IPS-18a (cell line): ENCODE results near the gene TSR3.
A peak's percentile ranks its signal among the peaks of the same experiment; 100 is the strongest.
"Not testable (repeated sequence)": the region's sequence is repeated elsewhere in the genome, so short reads cannot be mapped to it uniquely, and the experiment has no call there.

Experiments used
- H3K27ac ChIP-seq: one replicate; pipeline ENCODE4 v1.5.1; 2013; ENCODE audit warnings: low read length
- H3K27me3 ChIP-seq: one replicate; pipeline ENCODE4 v1.6.1; 2013; ENCODE audit warnings: mild to moderate bottlenecking, low read length; ENCODE audit not compliant: control insufficient read depth, insufficient read depth
- H3K36me3 ChIP-seq: one replicate; pipeline ENCODE4 v1.6.1; 2013; ENCODE audit warnings: low read depth, low read length; ENCODE audit not compliant: control insufficient read depth
- H3K4me1 ChIP-seq: one replicate; pipeline ENCODE4 v1.6.1; 2013; ENCODE audit warnings: low read depth, low read length; ENCODE audit not compliant: control insufficient read depth
- H3K4me3 ChIP-seq: one replicate; pipeline ENCODE4 v1.5.1; 2013; ENCODE audit warnings: low read length
- H3K9ac ChIP-seq: one replicate; pipeline ENCODE4 v1.6.1; 2013; ENCODE audit warnings: mild to moderate bottlenecking, low read length, moderate library complexity
- H3K9me3 ChIP-seq: one replicate; pipeline ENCODE4 v1.6.1; 2013; ENCODE audit warnings: low read depth, low read length; ENCODE audit not compliant: control insufficient read depth

Gene TSR3

DNA sequence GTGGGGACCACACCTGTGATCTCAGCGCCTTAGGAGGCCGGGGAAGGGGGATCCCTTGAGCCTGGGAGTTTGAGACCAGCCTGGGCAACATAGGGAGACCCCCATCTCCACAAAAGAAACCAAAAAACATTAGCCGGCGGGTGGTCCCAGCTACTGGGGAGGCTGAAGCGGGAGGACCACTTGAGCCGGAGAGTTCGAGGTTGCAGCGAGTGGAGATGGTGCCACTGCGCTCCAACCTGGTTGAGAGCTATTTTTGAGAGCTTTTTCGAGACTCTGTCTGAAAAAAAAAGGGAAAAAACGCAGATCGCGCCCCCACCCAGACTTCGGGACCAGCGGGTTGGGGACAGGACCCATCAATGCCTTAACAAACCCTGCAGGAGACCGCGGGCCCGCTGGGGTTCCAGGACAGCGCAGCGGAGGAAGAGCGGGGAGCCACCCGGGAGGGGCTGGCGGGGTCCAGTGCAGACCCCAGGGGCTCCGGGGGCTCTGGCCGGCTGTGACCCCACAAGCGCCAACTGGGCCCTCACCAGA lies 19.0 kb downstream of the TSR3 start:
- Histone ChIP-seq H3K4me1 (peaks cover 9% of the 10 kb centered on the region), H3K27me3 (peaks cover 56% of the 10 kb centered on the region), H3K4me3 (peak overlapping the region; percentile 54), H3K27ac (no peak overlapping the region), H3K9ac (peak overlapping the region; percentile 73), H3K9me3 (no peaks in the 10 kb centered on the region), H3K36me3 (no peaks in the 10 kb centered on the region)

DNA sequence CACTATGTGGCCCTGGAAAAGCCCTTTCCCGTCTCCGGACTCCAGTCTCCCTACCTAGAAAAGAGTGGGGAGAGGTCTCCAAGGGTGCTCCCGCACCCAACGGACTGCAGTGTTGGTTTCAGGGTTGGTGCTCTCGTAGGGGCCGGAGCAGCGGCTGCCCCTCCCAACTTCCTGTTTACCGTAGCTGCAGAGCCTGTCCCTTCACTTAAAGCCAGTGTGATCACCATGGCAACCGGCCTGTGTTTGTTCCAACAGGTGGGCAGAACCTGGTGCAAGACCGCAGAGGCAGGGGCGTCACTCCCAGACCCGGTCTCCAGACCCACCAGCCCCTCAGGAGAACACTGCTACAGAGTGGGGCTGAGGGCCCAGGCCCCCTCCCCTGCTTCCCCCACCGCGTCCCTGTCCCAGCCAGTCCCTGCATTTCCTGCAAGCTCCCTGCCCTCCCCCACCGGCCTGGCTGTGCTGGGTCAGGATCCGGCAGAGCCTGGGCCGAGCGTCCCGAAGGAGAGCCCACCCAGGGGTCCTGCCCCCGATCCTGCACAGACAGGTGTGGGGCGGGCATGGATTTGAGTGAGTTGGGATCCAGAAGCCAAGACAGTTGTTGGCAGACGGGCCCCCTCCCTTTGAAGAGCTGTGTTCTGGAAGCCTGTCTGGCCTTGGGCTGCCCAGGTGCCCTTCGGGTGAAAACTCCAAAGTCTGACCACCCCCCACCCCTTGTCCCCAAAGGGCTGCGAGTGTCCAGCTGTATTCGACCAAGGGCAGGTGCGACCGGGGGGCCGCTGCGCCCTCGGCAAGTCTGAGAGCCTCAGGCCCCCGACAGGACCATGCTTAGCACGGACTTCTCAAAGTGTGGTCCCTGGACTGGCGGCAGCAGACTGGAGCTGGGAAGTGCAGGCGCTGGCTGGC lies 19.7 kb downstream of the TSR3 start:
- Histone ChIP-seq H3K9me3 (no peaks in the 10 kb centered on the region), H3K36me3 (no peaks in the 10 kb centered on the region), H3K4me1 (peaks cover 9% of the 10 kb centered on the region), H3K9ac (peak overlapping the region; percentile 73), H3K4me3 (peak overlapping the region; percentile 54), H3K27ac (peak overlapping the region; percentile 38), H3K27me3 (peaks cover 56% of the 10 kb centered on the region)

DNA sequence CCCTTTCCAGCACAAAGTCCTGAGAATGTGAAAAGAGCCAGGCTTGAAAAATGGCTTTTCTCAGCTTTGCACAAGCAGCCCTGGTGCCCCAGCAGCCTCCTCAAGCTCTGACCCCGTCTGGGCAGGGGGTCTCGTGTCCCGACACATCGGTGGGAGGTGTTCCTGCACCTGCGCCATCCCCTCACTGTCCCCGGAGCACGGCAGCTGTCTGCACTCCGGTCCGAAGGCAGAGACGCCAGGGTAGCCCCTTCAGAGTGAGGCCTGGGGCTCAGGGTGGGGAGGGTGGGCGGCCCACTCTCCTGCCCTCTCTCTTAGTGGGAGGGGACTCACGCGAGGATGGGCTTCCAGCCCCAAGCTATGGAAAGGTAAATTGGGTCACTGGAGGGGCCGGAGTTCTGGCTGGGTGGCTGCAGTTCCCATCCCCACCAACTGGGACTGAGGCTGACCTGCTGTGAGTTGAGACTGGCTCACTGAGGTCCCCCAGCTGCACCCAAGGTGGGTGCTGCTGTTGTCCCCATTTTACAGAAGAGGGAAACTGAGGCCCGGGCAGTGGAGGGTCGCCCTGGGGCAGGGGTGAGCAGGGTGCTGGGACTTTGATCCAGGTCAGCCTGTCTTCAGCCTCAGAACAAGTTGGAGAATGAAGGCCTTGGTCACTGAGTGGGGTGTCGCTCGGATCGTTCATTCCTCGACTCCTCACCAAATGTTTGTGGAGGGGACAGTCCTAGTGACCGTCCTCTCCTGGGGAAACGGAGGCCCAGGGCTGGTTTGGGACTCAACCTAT lies 20.6 kb downstream of the TSR3 start:
- Histone ChIP-seq H3K36me3 (no peaks in the 10 kb centered on the region), H3K4me3 (peak overlapping the region; percentile 54), H3K27me3 (peaks cover 49% of the 10 kb centered on the region), H3K4me1 (peaks cover 9% of the 10 kb centered on the region), H3K27ac (peak overlapping the region; percentile 38), H3K9ac (peak overlapping the region; percentile 73), H3K9me3 (no peaks in the 10 kb centered on the region)

DNA sequence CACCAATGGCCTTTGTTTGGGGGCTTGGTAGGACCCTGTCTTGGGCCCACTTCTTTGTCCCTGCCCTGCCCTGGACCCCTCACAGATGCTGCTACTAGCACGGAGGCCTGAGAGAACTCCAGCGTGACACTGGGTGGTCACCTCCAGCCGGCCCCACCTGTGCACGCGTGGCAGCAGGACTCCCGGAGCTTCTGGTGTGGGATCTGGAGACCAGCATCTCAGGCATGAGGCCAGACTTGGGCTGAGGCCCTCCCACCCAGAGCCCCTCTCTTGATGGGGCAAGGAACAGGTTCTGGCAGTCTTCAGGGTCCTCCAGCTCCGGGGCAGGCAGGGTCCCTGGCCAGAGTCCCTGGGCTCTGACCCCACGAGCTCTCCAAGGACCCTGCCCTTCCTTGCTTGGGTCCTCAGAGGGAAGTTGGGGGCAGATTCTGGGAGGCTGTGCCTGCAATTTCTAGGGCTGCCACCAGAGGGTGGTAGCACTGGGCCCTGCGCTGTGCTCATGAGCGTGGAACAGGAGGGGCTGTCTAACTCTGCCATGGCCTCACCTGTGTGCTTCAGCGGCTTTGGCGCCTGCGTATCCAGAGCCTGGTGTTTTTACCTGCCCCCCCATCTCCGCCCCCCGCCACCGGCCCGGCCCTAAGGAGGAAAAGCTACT lies 21.3 kb downstream of the TSR3 start:
- no peaks in the 10 kb centered on the region for H3K9me3 ChIP-seq
- H3K36me3 ChIP-seq: no peaks in the 10 kb centered on the region
- peaks cover 9% of the 10 kb centered on the region for H3K4me1 ChIP-seq
- H3K9ac ChIP-seq: no peak overlapping the region
- H3K27me3 ChIP-seq: peaks cover 41% of the 10 kb centered on the region
- no peak overlapping the region for H3K27ac ChIP-seq
- no peak overlapping the region for H3K4me3 ChIP-seq

DNA sequence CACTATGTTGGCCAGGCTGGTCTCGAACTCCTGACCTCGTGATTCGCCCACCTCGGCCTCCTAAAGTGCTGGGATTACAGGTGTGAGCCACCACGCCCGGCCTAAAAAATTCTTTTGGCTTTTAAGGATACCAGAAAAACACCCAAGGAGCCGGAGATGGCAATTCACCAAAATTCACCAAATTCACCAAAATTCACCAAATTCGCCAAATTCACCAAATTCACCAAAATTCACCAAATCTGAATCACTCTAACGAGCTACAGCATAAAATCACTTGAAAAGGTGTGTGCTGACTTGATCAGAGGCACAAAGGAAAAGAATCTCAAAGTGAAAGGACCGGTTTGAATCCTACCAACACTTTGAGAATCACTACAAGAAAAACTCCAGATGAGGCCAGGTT lies 22.7 kb downstream of the TSR3 start:
- not testable (repeated sequence) for H3K4me3 ChIP-seq, H3K27ac ChIP-seq, H3K36me3 ChIP-seq, H3K4me1 ChIP-seq, H3K9me3 ChIP-seq, H3K9ac ChIP-seq
- peaks cover 27% of the 10 kb centered on the region for H3K27me3 ChIP-seq

DNA sequence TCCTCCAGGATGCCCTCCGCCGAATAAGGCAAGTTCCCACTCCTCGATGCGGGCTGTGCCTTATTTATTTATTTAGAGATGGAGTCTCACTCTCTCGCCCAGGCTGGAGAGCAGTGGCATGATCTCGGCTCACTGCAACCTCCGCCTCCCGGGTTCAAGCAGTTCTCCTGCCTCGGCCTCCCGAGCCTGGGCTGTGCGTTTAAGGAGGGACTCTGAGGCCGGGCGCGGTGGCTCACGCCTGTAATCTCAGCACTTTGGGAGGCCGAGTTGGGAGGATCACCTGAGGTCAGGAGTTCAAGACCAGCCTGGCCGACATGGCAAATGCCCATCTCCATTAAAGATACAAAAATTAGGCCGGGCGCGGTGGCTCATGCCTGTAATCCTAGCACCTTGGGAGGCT lies 23.5 kb downstream of the TSR3 start:
- not testable (repeated sequence) for H3K27ac ChIP-seq, H3K9me3 ChIP-seq, H3K4me3 ChIP-seq, H3K9ac ChIP-seq, H3K4me1 ChIP-seq
- peaks cover 11% of the 10 kb centered on the region for H3K36me3 ChIP-seq
- H3K27me3 ChIP-seq: peaks cover 20% of the 10 kb centered on the region

DNA sequence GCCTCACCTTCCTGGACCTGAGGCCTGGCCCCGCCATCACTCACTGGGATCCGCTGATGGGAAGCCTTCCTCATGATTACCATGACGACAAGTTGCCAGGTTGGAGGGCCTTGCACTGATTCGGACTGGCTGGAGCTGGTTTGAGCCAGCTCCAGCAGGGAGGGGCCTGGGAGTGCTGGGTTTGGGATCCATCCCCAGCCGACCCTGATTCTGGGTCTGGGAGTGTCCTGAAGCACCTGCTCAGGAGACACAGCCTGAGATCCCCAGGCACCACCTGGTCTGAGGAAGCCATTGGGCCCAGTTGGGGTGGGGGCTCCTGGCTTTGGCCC lies 24.1 kb downstream of the TSR3 start:
- H3K27ac ChIP-seq: no peak overlapping the region
- peaks cover 11% of the 10 kb centered on the region for H3K36me3 ChIP-seq
- no peaks in the 10 kb centered on the region for H3K9me3 ChIP-seq
- H3K4me3 ChIP-seq: no peak overlapping the region
- peaks cover 9% of the 10 kb centered on the region for H3K4me1 ChIP-seq
- H3K9ac ChIP-seq: no peak overlapping the region
- peaks cover 15% of the 10 kb centered on the region for H3K27me3 ChIP-seq

DNA sequence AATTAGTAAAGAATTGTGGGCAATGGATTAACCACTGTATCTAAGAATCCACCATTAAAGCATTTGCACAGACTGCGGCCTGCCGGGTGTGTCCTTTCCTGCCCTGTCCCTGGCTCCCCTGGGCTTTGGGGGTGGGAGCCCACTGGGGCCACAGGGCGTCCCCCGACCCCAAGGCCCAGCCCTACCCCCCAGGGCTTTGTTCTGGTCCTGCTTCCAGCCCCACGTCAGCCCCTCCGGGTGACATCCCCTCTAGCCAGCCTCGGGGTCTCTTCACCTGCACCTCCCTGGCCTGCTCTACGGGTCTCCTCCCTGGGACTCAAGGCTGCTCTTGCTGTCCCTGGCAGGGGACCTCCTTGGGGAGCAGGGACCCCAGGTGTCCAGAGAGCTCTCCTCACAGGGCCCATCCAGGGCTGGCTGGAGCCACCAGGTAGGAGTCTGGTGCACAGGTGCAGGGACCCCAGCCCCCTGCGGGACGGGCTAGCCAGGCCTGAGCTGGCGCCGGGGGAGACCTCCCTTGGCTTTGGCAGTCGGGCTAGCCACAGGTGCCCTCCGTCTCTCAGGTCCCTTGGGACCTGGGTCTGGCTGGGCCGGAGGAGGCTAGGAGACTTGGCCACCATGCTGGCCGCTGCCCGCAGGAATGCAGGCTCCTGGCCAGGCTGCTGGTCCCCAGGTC lies 24.6 kb downstream of the TSR3 start:
- Histone ChIP-seq H3K9ac (no peak overlapping the region), H3K36me3 (peaks cover 11% of the 10 kb centered on the region), H3K4me1 (peaks cover 7% of the 10 kb centered on the region), H3K27me3 (peaks cover 10% of the 10 kb centered on the region), H3K4me3 (no peak overlapping the region), H3K9me3 (no peaks in the 10 kb centered on the region), H3K27ac (no peak overlapping the region)

DNA sequence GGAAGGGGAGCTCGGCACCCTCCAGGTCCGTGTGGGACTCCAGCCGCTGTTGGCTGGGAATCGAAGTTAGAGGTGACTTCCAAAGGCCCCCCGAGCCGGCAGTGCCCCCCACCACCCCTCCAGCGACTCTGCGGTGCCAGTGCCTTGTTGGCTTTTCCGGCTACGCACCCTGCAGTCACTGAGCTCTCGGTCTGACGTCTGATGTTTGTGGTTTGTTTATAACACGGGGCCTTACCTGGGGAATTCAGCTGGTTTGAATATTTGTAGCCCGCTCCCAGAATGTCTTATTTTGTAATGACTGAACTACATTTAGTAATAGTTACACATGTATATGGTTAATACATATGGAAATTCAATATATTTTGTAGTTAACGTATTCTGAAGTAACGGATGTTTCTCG lies 25.3 kb downstream of the TSR3 start:
- H3K27ac ChIP-seq: no peak overlapping the region
- H3K9me3 ChIP-seq: no peaks in the 10 kb centered on the region
- H3K4me1 ChIP-seq: peaks cover 3% of the 10 kb centered on the region
- H3K36me3 ChIP-seq: peaks cover 15% of the 10 kb centered on the region
- no peak overlapping the region for H3K9ac ChIP-seq
- H3K4me3 ChIP-seq: no peak overlapping the region
- peaks cover 3% of the 10 kb centered on the region for H3K27me3 ChIP-seq

DNA sequence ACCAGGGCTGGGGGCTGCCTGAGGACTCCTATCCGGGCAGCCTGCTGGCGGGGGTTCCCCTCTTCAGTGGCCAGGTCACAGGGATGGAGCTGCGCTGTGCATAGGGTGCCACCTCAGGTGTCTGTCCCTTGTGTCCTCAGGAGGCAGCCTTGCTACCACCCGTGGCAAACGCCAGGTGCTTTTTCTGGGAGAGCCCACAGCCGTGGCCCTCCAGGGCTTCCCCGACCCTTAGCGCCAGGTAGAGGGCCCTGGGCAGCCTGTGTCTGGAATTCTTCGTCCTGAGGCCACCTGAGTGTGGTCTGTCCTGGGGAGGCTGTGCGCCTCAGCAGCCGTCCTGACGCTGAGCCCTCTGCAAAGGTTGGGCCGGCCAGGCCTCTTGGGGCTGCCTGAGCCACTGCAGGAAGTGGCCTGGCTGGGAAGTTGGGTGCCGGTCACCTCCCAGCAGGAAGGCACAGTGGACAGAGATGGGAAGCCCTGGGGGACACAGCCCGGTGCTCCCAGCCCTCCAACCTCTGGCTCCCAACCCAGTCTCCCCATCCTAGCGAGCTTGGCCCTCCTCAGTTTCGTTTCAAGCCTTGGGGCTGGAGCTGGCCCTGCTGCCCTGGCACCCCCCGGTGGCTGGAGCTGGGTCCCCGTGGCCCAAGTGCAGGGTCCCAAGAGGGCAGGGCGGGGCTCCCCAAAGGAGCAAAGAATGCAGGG lies 25.9 kb downstream of the TSR3 start:
- Histone ChIP-seq H3K36me3 (peaks cover 16% of the 10 kb centered on the region), H3K4me3 (no peak overlapping the region), H3K9ac (no peak overlapping the region), H3K4me1 (no peaks in the 10 kb centered on the region), H3K27me3 (no peaks in the 10 kb centered on the region), H3K9me3 (no peaks in the 10 kb centered on the region), H3K27ac (no peak overlapping the region)
